Astrocyte of the spinal cord (primary cell): ENCODE data around the gene SLC15A3.

Source experiments
- DNase-seq: peaks from one replicate; pipeline ENCODE4 v3.0.0; 2011; ENCODE audit warnings: low read depth, low spot score
- H3K4me3 ChIP-seq: 2 replicates; pipeline ENCODE4 v1.5.1; 2011; ENCODE audit warnings: low read depth, mild to moderate bottlenecking, low read length, moderate library complexity
- CTCF ChIP-seq: IDR thresholded peaks from 2 replicates; pipeline ENCODE4 v1.5.1; 2012; ENCODE audit warnings: low read depth, mild to moderate bottlenecking, low read length, inconsistent platforms
- in situ Hi-C: cut with HindIII; loops from 2 replicates; pipeline ENCODE4 v1.10.0; 2017; ENCODE audit warnings: low sequenced_read_pairs

The SLC15A3 gene

GRCh38 chr11:60985501-60985900 is 33.5 kb upstream of the SLC15A3 start:
- in situ Hi-C loops, result no loop called here
- no peak for TF ChIP-seq CTCF
- no peak overlapping the region for H3K4me3 ChIP-seq
- DNase-seq, result no peak

DNA sequence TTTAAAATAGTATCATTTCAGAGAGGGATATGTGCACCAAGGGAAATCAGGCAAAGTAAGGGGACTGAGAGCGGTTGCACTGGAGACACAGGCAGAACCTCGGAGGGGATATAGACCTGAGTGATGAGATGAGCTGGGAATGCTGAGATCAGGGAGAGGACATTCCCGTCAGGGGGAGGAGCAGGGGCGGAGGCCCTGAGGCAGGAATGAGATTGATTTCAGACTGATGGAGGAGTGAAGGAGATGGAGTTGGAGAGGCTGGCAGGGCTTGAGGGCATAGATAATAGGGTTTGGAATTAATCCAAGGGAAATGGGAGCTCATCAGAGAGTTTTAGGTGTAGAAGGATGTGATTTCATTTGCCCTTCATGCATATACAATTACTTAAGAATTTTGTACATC is 32.7 kb upstream of the SLC15A3 start:
- TF ChIP-seq CTCF, result no peak
- in situ Hi-C loops, result no loop called here
- no peak overlapping the region for H3K4me3 ChIP-seq
- DNase-seq, result no peak

DNA sequence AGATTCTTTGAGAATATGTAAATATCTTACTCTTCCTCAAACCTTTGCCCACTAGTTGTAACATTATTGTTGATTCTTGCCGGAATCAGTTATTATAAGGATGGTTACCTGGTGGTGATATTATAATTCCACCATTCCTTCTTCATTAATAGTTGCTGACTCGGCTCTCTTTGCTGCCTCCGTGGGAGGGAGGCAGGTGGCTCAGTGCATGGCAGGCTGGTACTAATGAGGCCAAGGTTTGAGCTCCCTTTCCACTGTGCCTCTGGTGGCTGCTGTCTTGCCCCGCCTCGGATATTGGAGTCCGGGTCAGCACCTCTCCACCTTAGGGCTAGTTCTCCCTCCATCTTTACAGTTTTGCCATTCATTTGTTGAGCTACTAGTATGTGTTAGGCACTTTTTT is 32.2 kb upstream of the SLC15A3 start:
- no peak for TF ChIP-seq CTCF
- no peak overlapping the region for H3K4me3 ChIP-seq
- no peak for DNase-seq
- in situ Hi-C loops, result no loop called here

DNA sequence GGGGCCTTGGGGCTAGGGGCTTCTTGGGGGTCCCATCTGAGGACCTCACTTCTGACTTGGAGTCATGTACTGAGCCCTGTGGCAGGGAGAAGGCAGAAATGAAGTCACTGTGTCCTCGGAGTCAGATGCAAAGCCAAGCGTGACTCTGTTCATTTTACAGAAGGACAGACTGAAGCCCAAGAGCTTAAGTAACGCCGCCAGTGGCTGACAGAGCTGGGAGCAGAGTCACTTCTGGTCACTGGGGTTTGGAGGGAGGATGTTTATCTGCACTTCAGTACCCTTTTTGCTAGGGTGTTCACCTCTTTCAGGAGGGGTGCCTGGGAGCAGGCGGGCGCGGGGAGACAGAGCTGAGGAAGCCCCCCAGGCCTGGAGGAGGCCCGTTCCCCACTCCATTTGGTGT is 30.2 kb upstream of the SLC15A3 start:
- no peak overlapping the region for H3K4me3 ChIP-seq
- no peak for DNase-seq
- no peak for TF ChIP-seq CTCF
- in situ Hi-C loops, result no loop called here

- DNase-seq, result no peak
- no peak for TF ChIP-seq CTCF
- no peak overlapping the region for H3K4me3 ChIP-seq
- in situ Hi-C loops, result no loop called here
These were observed 29.5 kb upstream of the SLC15A3 start for GRCh38 chr11:60981515-60981914.

GRCh38 chr11:60978546-60979380 is 26.8 kb upstream of the SLC15A3 start:
- no peak for TF ChIP-seq CTCF
- no peak overlapping the region for H3K4me3 ChIP-seq
- DNase-seq, result no peak
- in situ Hi-C loops, result no loop called here
